Activated T-cell treated with anti-CD3 and anti-CD28 coated beads for 48 hours (primary cell): ENCODE data around the gene USP49.
"Not testable (repeated sequence)": the region's sequence is repeated elsewhere in the genome, so short reads cannot be mapped to it uniquely, and the experiment has no call there.

Experiments
- DNase-seq: peaks from one replicate; pipeline ENCODE4 v3.0.0-alpha.2; 2020; ENCODE audit warnings: low read depth

The USP49 gene

DNA sequence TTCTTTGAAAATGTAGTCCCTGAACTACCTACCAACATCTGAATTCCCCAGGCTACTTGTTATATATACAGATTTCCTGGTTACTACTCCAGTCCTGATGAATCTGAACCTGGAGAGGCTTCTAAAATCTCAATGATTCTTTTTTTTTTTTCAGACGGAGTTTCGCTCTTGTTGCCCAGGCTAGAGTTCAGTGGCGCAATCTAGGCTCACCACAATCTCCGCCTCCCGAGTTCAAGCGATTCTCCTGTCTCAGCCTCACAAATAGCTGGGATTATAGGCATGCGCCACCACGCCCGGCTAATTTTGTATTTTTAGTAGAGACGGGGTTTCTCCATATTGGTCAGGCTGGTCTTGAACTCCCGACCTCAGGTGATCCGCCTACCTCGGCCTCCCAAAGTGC, 83.2 kb downstream of the USP49 start:
- DNase-seq = not testable (repeated sequence)

DNA sequence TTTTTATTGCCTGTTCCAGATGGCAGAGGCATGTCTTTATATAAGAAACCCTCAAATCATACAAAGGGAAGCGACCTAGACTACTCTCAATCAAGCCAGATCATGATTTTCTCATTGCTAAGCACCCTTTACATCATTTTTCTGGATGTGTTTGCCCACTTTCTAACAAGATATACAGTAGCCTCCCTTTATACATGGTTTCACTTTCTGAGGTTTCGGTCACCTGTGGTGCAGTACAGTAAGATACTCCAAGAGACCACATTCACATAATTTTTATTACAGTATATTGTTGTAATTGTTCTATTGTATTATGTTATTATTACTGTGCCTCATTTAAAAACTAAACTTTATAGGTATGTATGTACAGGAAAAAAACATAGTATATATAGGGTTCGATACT, 84.1 kb downstream of the USP49 start:
- no peak for DNase-seq

- DNase-seq = no peak
Measured at GRCh38 chr6:41805830-41806774, 89.1 kb downstream of the USP49 start.

DNA sequence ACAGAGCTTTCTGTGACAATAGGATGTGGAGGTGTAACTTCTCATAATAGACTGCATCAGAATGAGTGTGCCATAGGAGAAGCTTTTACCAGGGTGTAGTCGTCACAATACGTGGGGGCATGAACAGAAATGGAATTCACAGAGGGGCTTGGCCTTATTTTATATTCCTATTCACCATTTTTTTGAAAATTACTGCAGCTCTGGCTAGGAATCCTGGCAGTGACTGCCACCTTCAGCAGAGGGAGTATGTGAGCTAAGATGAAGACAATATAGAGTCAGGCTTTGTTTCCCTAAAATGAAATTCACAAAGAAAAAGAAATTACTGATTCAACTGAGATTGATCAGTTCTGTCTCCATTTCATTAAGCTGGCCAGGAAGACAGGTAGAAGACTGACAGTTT, 93.8 kb downstream of the USP49 start:
- no peak for DNase-seq

GRCh38 chr6:41799559-41799911, 95.6 kb downstream of the USP49 start:
- DNase-seq = no peak

DNA sequence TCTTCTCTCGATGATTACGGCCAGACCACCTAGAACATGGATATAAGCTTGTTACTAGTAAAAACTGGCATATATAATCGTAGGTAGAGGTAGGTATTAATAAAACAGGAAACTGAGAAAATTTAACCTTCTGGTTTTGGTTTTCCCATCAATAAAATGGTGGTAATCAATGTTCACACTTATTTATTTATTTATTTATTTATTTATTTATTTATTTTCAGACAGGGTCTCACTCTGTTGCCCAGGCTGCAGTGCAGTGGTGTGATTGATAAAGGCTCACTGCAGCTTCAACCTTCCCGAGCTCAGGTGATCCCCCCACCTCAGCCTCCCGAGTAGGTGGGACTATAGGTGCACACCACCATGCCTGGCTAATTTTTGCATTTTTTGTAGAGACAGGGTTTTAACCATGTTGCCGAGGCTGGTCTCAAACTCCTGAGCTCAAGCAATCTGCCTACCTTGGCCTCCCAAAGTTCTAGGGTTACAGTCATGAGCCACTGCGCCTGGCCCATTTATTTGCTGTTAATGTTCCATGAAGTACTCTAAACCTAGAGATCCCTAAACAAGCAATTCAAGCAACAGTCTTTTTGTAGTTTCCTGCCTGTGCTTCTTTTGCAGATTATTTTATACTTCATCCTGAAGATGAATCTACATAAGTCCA, 96.1 kb downstream of the USP49 start:
- DNase-seq = no peak

DNA sequence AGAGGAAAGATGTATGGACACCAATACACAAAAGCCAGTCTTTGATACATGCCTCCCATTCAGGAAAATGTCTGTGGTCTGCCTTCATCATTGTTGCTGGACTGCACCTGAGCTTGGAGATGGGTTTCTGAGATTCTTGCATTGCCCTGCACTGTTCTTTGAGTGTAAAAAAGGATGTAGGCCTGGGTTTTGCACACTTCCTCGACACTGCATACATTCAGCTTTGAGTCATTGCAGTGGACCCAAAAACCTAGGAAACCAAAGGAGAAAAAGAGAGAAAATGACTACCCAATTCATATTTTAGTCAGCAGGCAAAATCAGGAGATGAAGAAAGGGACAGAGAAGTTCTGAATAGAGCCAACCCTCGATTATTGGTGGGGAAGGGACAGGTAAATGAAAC, 98.7 kb downstream of the USP49 start:
- DNase-seq = no peak

DNA sequence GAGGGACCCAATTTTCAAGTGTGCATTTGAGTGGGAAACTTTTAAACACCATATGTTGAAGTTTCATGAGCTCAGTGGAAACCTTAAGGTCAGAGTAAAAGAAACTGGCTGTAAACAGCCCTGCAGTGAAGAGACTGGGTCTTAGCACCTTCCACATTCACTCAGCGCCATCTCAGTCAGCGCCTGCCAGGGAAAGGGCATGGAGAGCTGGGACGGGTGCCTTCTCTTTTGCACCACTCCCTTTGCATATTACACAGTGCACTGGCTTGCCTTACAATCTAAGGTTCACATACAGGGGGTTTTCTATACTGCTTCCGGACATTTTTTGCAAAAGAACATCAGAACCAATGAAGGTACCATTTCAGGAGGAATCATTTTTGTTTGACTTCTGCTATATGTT, 103.2 kb downstream of the USP49 start:
- DNase-seq = no peak

GRCh38 chr6:41791305-41791704, 103.9 kb downstream of the USP49 start:
- DNase-seq = no peak

- no peak for DNase-seq
Measured at GRCh38 chr6:41790045-41790444, 105.1 kb downstream of the USP49 start.

DNA sequence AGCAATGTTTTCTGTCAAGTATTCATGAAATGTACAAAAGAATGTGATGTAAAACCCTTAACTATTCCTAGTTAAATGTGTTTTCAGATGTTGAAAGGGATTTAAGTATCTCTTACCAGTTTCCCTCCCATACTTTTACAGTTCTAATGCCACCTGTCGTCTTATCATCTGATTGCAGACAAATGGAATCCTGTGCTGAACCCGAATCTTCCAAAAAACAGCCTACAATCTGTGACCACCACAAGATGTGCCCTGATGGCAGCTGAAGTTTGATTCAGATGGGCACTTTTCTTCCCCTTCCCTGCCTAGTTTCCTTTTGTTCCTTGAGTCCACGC, 105.8 kb downstream of the USP49 start:
- no peak for DNase-seq

DNA sequence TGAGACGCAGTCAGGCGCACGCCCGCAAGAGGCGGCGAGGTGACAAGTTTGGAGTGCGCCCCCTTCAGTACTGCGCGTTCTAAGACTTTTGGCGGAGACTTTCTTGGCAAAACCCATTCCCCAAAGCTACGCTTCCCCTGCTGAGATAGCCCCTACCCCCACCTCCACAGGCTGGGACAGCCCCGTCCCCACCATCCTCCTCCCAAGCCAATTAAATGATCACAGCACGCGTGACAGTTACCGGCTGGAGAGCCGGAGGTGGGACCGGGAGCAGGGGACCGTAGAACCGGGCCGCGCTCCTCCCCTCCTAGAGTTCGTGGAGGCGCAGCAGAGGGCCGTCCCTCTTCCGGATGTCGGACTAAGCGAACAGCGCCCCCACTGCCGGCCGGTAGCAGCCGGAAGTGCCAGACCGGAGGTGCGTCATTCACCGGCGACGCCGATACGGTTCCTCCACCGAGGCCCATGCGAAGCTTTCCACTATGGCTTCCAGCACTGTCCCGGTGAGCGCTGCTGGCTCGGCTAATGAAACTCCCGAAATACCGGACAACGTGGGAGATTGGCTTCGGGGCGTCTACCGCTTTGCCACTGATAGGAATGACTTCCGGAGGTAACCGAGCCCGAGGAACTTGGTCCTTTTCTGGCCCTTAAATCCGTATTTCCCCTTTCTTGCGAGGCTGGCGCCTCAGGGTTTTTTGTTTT, 107.8 kb downstream of the USP49 start, which contains the start of gene TOMM6:
TSS of gene TOMM6 (plus strand) at position 476 of the 699 bp plus-strand sequence. CDS start at position 480, 4 bp downstream.
- DNase-seq = peak; percentile 94

GRCh38 chr6:41786451-41787218, 108.5 kb downstream of the USP49 start:
- peak; percentile 88 for DNase-seq

DNA sequence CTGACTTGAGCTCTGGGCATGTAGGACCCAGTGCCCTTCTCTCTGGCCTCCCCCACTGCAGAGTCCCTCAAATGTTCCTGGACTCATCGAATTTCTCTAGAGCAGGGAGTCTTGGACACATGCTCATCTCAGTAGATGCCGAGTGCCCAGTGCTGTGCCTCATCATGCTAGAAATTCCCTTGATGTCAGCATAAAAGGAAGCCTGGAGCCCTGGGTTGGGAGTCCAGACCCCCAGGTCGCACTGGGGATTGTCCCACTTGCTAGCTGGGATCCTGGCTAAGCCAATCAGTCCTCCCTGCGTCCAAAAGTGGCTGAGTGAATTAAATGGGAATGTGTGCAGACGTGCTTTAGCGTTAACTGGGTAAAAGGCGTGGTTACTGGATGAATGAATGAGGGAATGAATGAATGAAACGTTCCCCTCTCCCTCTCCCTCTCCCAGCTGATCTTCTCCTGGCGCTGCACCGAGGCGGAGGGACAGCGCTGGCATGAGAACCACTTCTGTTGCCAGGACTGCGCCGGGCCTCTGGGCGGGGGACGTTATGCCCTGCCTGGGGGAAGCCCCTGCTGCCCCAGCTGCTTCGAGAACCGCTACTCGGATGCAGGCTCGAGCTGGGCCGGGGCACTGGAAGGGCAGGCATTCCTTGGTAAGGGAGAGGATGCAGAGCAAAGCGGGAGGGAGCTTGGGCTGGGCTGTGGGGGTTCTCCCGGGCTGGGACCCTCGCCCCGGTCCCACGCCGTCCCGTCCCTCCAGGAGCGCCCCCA, 109.3 kb downstream of the USP49 start:
- DNase-seq = no peak

DNA sequence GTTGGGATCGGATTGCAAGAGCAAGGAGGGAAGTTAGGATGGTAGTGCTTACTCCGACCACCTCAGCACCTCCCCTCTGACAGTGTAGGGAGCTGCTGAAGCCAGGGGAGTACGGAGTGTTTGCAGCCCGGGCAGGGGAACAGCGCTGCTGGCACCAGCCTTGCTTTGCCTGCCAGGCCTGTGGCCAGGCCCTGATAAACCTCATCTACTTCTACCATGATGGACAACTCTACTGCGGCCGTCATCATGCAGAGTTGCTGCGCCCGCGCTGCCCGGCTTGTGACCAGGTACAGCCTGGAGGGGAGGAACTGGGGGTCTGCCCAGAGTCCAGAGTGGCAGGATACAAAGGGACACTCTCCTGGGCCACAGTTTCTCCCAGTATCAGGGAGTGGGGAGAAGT, 109.9 kb downstream of the USP49 start:
- no peak for DNase-seq

GRCh38 chr6:41784581-41785171, 110.5 kb downstream of the USP49 start:
- no peak for DNase-seq

DNA sequence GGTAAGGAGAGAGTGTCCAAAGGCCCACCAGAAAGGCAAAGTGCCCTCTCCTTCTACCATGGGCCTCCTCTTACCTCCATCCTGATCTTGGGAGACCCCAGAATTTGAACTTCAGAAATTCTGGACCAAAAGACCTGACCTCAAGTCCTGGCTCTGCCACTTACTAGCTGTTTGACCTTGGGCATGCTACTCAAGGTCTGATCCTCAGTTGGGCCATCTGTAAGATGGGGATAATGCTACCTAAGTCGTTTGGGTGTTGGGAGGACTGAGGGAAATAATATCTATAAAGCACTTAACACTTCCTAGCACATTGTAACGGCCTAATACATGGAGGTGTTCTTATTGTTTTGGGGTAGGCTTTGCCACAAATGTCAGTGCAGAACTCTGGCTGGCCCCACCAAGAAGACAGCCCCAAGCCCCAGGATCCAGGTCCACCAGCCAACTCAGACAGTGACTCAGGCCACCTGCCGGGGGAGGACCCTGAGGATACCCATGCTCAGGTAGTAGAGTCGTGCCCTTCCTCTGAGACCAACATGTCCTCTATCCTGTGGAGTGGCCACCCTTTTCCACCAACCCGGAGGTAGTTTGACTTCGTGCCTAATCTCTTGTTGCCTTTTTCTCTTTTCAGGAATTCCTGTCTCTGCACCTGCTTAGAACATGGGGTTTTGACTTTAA, 111.9 kb downstream of the USP49 start:
- no peak for DNase-seq

DNA sequence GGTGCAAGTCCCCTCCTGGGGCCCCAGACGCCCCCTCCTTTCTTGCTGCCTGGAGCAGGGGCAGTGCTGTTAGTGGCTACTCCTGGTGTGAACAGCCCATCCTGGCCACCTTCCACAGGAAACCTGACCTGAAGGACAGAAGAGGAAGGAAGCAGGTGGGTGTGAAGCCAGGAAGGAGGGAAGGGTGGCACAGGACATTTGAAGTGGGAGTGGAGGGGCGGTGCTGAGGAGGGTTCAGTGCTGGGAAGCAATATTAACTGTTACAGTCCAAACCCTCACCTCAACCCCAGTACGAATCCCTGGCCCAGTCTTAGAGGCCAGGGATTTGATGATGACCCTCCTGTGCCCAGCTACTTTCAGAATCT, 113.8 kb downstream of the USP49 start:
- DNase-seq = no peak

DNA sequence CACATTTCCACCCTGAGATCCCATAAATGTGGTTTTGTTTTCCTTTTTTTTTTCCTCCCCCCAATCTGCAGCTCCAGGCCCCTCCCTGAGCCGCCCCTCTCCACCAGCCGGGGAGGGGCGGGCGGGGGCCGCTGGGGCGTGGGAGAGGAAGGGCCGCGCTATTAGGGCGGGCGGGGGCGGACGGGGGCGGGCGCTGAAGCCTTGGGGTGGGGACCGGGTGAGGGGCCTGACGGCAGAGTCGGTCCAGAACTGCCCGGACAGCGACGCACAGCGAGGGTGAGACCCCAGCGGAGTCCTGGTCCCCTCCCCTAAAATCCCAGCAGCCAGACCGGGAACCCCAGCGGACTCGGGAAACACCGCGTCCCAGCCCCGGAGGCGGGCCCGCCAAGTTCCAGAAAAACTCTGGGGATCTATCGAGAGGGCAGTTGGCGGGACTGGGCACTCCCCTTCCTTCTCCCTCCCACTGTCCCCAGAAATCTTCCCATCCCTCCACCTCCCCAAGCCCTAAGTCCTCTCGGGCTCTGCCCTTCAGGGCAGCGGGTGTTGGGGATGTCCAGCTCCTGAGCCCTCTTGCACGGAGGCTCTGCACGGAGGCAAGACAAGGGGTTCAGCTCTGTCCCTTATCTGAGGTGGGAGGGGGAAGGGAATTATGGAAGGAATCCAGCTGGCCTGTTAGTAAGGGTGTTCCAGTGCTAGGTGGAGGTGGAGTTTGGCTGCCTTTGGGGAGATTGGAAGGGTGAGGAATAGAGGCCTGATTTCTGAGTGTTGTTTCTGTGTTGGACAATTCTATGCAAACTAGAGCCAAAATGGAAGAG, 114.4 kb downstream of the USP49 start, which contains the start of gene PRICKLE4:
TSS of gene PRICKLE4 (plus strand) at position 232 of the 815 bp plus-strand sequence. CDS start 2,692 bp downstream, outside the sequence.
- no peak for DNase-seq
